Choroid plexus epithelial cell (primary cell): ENCODE measurements around the gene SIPA1.
"Not testable (repeated sequence)": the region's sequence is repeated elsewhere in the genome, so short reads cannot be mapped to it uniquely, and the experiment has no call there.

ENCODE experiments used
- DNase-seq: peaks from one replicate; pipeline ENCODE4 v3.0.0-alpha.2; 2010; ENCODE audit warnings: low read depth
- H3K4me3 ChIP-seq: 2 replicates; pipeline ENCODE4 v1.5.1; 2011; ENCODE audit warnings: low read depth, mild to moderate bottlenecking, control low read depth, low read length, moderate library complexity
- CTCF ChIP-seq: conservative IDR thresholded peaks from 2 replicates; pipeline ENCODE4 v1.5.1; 2011; ENCODE audit warnings: low read depth, mild to moderate bottlenecking, control low read depth, inconsistent platforms, low read length, moderate library complexity

The SIPA1 gene

GRCh38 chr11:65685981-65686380, 48.1 kb downstream of the SIPA1 start:
- no peak for TF ChIP-seq CTCF

GRCh38 chr11:65691847-65692246, 53.9 kb downstream of the SIPA1 start:
- DNase-seq, H3K4me3 ChIP-seq: not testable (repeated sequence)

More at GRCh38 chr11:65685981-65686380, 48.1 kb downstream of the SIPA1 start:
- no peak overlapping the region for H3K4me3 ChIP-seq
- no peak for DNase-seq

GRCh38 chr11:65692367-65692766, 54.5 kb downstream of the SIPA1 start:
- no peak for TF ChIP-seq CTCF
- no peak for DNase-seq

GRCh38 chr11:65695459-65696241, 57.7 kb downstream of the SIPA1 start:
- TF ChIP-seq CTCF = no peak
- no peak for DNase-seq
- no peak overlapping the region for H3K4me3 ChIP-seq

More at GRCh38 chr11:65692367-65692766, 54.5 kb downstream of the SIPA1 start:
- no peak overlapping the region for H3K4me3 ChIP-seq

- TF ChIP-seq CTCF = no peak
- DNase-seq = no peak
- no peak overlapping the region for H3K4me3 ChIP-seq
Observed at GRCh38 chr11:65696802-65697552, 59.1 kb downstream of the SIPA1 start.

- DNase-seq = no peak
Observed at GRCh38 chr11:65698205-65698604, 60.3 kb downstream of the SIPA1 start.

More at GRCh38 chr11:65698205-65698604, 60.3 kb downstream of the SIPA1 start:
- no peak for TF ChIP-seq CTCF
- H3K4me3 ChIP-seq = no peak overlapping the region
